Neural cell (in vitro differentiated cells): Measurements from ENCODE around the gene SLC22A23. TPM values are rescaled to one million over a fixed set of nuclear protein-coding genes. Genes with fewer than 3 reads are reported as not detected.

ENCODE experiments used
- H2AFZ ChIP-seq: fragments of 200-600, 300-800 bp; sonication (generic), shearing (Covaris generic); 2 replicates; pipeline ENCODE4 v1.6.0; 2014; ENCODE audit warnings: low read depth, mild to moderate bottlenecking, antibody characterized with exemption, low read length, moderate library complexity
- H3F3A ChIP-seq: fragments of 200-600 bp; shearing (Covaris generic); 2 replicates; pipeline ENCODE4 v1.6.1; 2016; ENCODE audit warnings: mild to moderate bottlenecking, moderate library complexity, mixed read lengths, antibody characterized with exemption, low read length; ENCODE audit not compliant: insufficient read depth, poor library complexity, severe bottlenecking
- H3K27ac ChIP-seq: fragments of 200-600, 300-800 bp; sonication (generic), shearing (Covaris generic); 2 replicates; pipeline ENCODE4 v1.5.1; 2014; ENCODE audit warnings: mild to moderate bottlenecking, low read length, moderate library complexity
- H3K27me3 ChIP-seq: fragments of 300-800, 200-600 bp; sonication (generic), shearing (Covaris generic); 2 replicates; pipeline ENCODE4 v1.6.0; 2014; ENCODE audit warnings: mild to moderate bottlenecking, low read depth, low read length, moderate library complexity; ENCODE audit not compliant: insufficient read depth
- H3K36me3 ChIP-seq: fragments of 300-800, 200-600 bp; sonication (generic), shearing (Covaris generic); 2 replicates; pipeline ENCODE4 v1.5.1; 2014; ENCODE audit warnings: mild to moderate bottlenecking, antibody characterized with exemption, low read length, moderate library complexity; ENCODE audit not compliant: insufficient read depth
- H3K4me2 ChIP-seq: fragments of 300-800, 200-600 bp; sonication (generic), shearing (Covaris generic); 2 replicates; pipeline ENCODE4 v1.6.0; 2014; ENCODE audit warnings: mild to moderate bottlenecking, low read length
- H3K4me3 ChIP-seq: fragments of 300-800, 200-600 bp; sonication (generic), shearing (Covaris generic); 2 replicates; pipeline ENCODE4 v1.5.1; 2014; ENCODE audit warnings: mild to moderate bottlenecking, low read length, moderate library complexity
- H3K79me2 ChIP-seq: fragments of 200-600 bp; shearing (Covaris generic); replicated peaks from 2 replicates; pipeline ENCODE4 v1.6.0; 2014; ENCODE audit warnings: mild to moderate bottlenecking, low read length, moderate library complexity; ENCODE audit not compliant: insufficient read depth
- H3K9ac ChIP-seq: fragments of 300-800, 200-600 bp; sonication (generic), shearing (Covaris generic); 2 replicates; pipeline ENCODE4 v1.6.1; 2016; ENCODE audit warnings: mild to moderate bottlenecking, low read length, mixed read lengths
- H3K9me2 ChIP-seq: fragments of 200-600 bp; shearing (Covaris generic); 2 replicates; pipeline ENCODE4 v1.6.1; 2016; ENCODE audit warnings: mild to moderate bottlenecking, low read length, mixed read lengths; ENCODE audit not compliant: insufficient read depth
- H3K9me3 ChIP-seq: fragments of 200-600, 300-800 bp; sonication (generic), shearing (Covaris generic); 2 replicates; pipeline ENCODE4 v1.6.1; 2016; ENCODE audit warnings: mild to moderate bottlenecking, mixed run types, low read length, moderate library complexity, mixed read lengths
- H4K20me1 ChIP-seq: fragments of 200-600 bp; shearing (Covaris generic); 2 replicates; pipeline ENCODE4 v1.6.1; 2016; ENCODE audit warnings: mild to moderate bottlenecking, mixed run types; ENCODE audit not compliant: insufficient read depth
- CTCF ChIP-seq: fragments of 450-650 bp; IDR thresholded peaks from 2 replicates; pipeline ENCODE4 v1.5.1; 2014; ENCODE audit warnings: antibody characterized with exemption, mild to moderate bottlenecking, moderate library complexity; ENCODE audit not compliant: poor library complexity, severe bottlenecking
- EP300 ChIP-seq: fragments of 450-650 bp; conservative IDR thresholded peaks from 2 replicates; pipeline ENCODE4 v1.6.1; 2014; ENCODE audit warnings: antibody characterized with exemption, mild to moderate bottlenecking, moderate library complexity; ENCODE audit not compliant: poor library complexity, severe bottlenecking
- EZH2 ChIP-seq: fragments of 200-600, 300-800 bp; shearing (Covaris generic), sonication (generic); IDR thresholded peaks from 2 replicates; pipeline ENCODE4 v1.6.1; 2014; ENCODE audit warnings: antibody characterized with exemption, low read length, borderline replicate concordance, mild to moderate bottlenecking; ENCODE audit not compliant: insufficient read depth, poor library complexity, severe bottlenecking
- MXI1 ChIP-seq: fragments of 450-650 bp; conservative IDR thresholded peaks from 2 replicates; pipeline ENCODE4 v1.6.1; 2014; ENCODE audit warnings: antibody characterized with exemption, mild to moderate bottlenecking; ENCODE audit not compliant: poor library complexity, severe bottlenecking
- POLR2AphosphoS5 ChIP-seq: IDR thresholded peaks from 2 replicates; pipeline ENCODE4 v1.6.1; 2012
- RAD21 ChIP-seq: fragments of 450-650 bp; conservative IDR thresholded peaks from 2 replicates; pipeline ENCODE4 v1.6.1; 2014; ENCODE audit warnings: antibody characterized with exemption, mild to moderate bottlenecking, moderate library complexity
- REST ChIP-seq: IDR thresholded peaks from 2 replicates; pipeline ENCODE4 v1.6.1; 2012; ENCODE audit warnings: borderline replicate concordance
- SMC3 ChIP-seq: fragments of 450-650 bp; conservative IDR thresholded peaks from 2 replicates; pipeline ENCODE4 v1.6.1; 2014; ENCODE audit warnings: antibody characterized with exemption, mild to moderate bottlenecking, moderate library complexity; ENCODE audit not compliant: poor library complexity
- TAF1 ChIP-seq: IDR thresholded peaks from 2 replicates; pipeline ENCODE4 v1.6.1; 2012; ENCODE audit warnings: low read depth
- polyA plus RNA-seq: library from polyadenylated mRNA; depleted of rRNA; stranded (reverse); fragments of >200 nt; gene quantifications from 2 replicates; pipeline ENCODE4 v1.2.3, GENCODE V29; 2014

Gene SLC22A23
- polyA plus RNA-seq, 1 donor from 2014 or later = 8.8 TPM

GRCh38 chr6:3494391-3495100, 37.7 kb upstream of the SLC22A23 start:
- no peak overlapping the region for H3K4me3 ChIP-seq
- no peaks in the 10 kb centered on the region for H3K36me3 ChIP-seq
- no peaks in the 10 kb centered on the region for H3F3A ChIP-seq
- no peaks in the 10 kb centered on the region for H3K79me2 ChIP-seq
- H2AFZ ChIP-seq = no peak overlapping the region
- TF ChIP-seq EP300 (no peak), SMC3 (no peak), RAD21 (no peak), POLR2AphosphoS5 (no peak), TAF1 (no peak), EZH2 (no peak), CTCF (no peak), REST (no peak)
- no peak overlapping the region for H3K9ac ChIP-seq
- no peak overlapping the region for H3K4me2 ChIP-seq
- no peaks in the 10 kb centered on the region for H3K27me3 ChIP-seq
- H4K20me1 ChIP-seq = no peaks in the 10 kb centered on the region
- no peak overlapping the region for H3K27ac ChIP-seq
- no peaks in the 10 kb centered on the region for H3K9me3 ChIP-seq
- H3K9me2 ChIP-seq = no peaks in the 10 kb centered on the region

- Histone ChIP-seq H3K4me2 (no peak overlapping the region), H3K27ac (no peak overlapping the region), H3K4me3 (no peak overlapping the region), H3K79me2 (no peaks in the 10 kb centered on the region), H3K9me2 (no peaks in the 10 kb centered on the region), H4K20me1 (no peaks in the 10 kb centered on the region), H3K9ac (no peak overlapping the region), H3K36me3 (no peaks in the 10 kb centered on the region), H3F3A (no peaks in the 10 kb centered on the region), H3K9me3 (no peaks in the 10 kb centered on the region), H2AFZ (no peak overlapping the region), H3K27me3 (no peaks in the 10 kb centered on the region)
- TF ChIP-seq TAF1 = no peak
- no peak for TF ChIP-seq MXI1
- TF ChIP-seq EP300 = peak; percentile 32
- TF ChIP-seq SMC3 = no peak
- no peak for TF ChIP-seq CTCF
- TF ChIP-seq RAD21 = no peak
These were observed 33.8 kb upstream of the SLC22A23 start for GRCh38 chr6:3490625-3490980.
